OCI-LY3 (cell line): ENCODE data around the gene SLC16A8.

Source experiments
- CTCF ChIP-seq: fragments of 200-600, 300-600 bp; sonication (generic); IDR thresholded peaks from 2 replicates; pipeline ENCODE4 v1.5.1; 2014; ENCODE audit warnings: antibody characterized with exemption, low read length, low read depth
- EZH2phosphoT487 ChIP-seq: fragments of 200-600 bp; shearing (Covaris generic); IDR thresholded peaks from 2 replicates; pipeline ENCODE4 v1.6.1; 2018; ENCODE audit warnings: antibody characterized with exemption, mixed run types, low read depth

GRCh38 chr22:38109371-38110001, 25.5 kb upstream of the SLC16A8 start:
- TF ChIP-seq CTCF = no peak
- no peak for TF ChIP-seq EZH2phosphoT487
